Tibial nerve (tissue), 4 donors: Measurements from ENCODE around the gene ZNRD2. TPM values are rescaled to one million over a fixed set of nuclear protein-coding genes. Genes with fewer than 3 reads are reported as not detected.
A peak's percentile ranks its signal among the peaks of the same experiment; 100 is the strongest.

Experiments
- DNase-seq, 2 donors: peaks; one replicate each; pipeline ENCODE4 v3.0.0-alpha.2; 2019; ENCODE audit warnings: low spot score in 2 of 2
- H3K27ac ChIP-seq, 4 donors: fragments of 200-600 bp; sonication (generic) in 3 of 4; one replicate each; pipeline ENCODE4 v1.5.1; 2017 to 2019; ENCODE audit warnings: mild to moderate bottlenecking in 1 of 4
- H3K27me3 ChIP-seq, 2 donors: fragments of 200-600 bp; sonication (generic) in 1 of 2; one replicate each; pipeline versions ENCODE4 v1.5.1 to v1.6.0; 2017 to 2019
- H3K36me3 ChIP-seq, 3 donors: fragments of 200-600 bp; sonication (generic); one replicate each; pipeline ENCODE4 v1.5.1; 2018 to 2019
- H3K4me1 ChIP-seq, 4 donors: fragments of 200-600 bp; sonication (generic) in 3 of 4; one replicate each; pipeline ENCODE4 v1.5.1; 2017 to 2019
- H3K4me3 ChIP-seq, 4 donors: fragments of 200-600 bp; sonication (generic) in 3 of 4; one replicate each; pipeline ENCODE4 v1.5.1; 2017 to 2019; ENCODE audit warnings: mild to moderate bottlenecking in 1 of 4, moderate library complexity in 1 of 4
- H3K9me3 ChIP-seq, 4 donors: fragments of 200-600 bp; sonication (generic) in 3 of 4; one replicate each; pipeline ENCODE4 v1.5.1; 2017 to 2019
- CTCF ChIP-seq, 5 experiments: fragments of 200-600 bp in 3 of 5; fragments of 450-650 bp in 2 of 5; sonication (generic) in 3 of 5; IDR thresholded peaks; one replicate each; pipeline ENCODE4 v1.5.1; 2016 to 2019; ENCODE audit warnings: antibody characterized with exemption in 5 of 5, mild to moderate bottlenecking in 3 of 5, moderate library complexity in 2 of 5
- EP300 ChIP-seq, 2 donors: sonication (generic); formaldehyde crosslinking; IDR thresholded peaks; one replicate each; pipeline ENCODE4 v1.6.1; 2017; ENCODE audit warnings: antibody characterized with exemption in 2 of 2, mild to moderate bottlenecking in 1 of 2
- POLR2A ChIP-seq, 2 donors: fragments of 450-650 bp; IDR thresholded peaks; one replicate each; pipeline ENCODE4 v1.6.1; 2017; ENCODE audit warnings: antibody characterized with exemption in 2 of 2, mild to moderate bottlenecking in 2 of 2, moderate library complexity in 2 of 2
- WGBS, 2 donors: methylation state at CpG; one replicate each; pipeline ENCODE4 v1.1.5; 2018; 5-methylcytosine and 5-hydroxymethylcytosine counted together
- total RNA-seq, 4 donors: library from RNA; depleted of rRNA; stranded (reverse); fragments of >200 nt; gene quantifications; one replicate each; pipeline ENCODE4 v1.1.0, GENCODE V29; 2016

Gene ZNRD2
- total RNA-seq, 4 donors from 2014 or later: 49.6 to 70.8 (median 56.5) TPM

GRCh38 chr11:65524741-65525545, 45.3 kb upstream of the ZNRD2 start, which contains the start of gene SCYL1:
TSS of gene SCYL1 (plus strand) at chr11:65525083. CDS start at chr11:65525154, 71 bp downstream.
- H3K9me3 ChIP-seq: no peaks in the 10 kb centered on the region
- H3K27ac ChIP-seq: peak within 1 kb of the TSS; percentile 94 to 97 (median 95)
- WGBS, 2 donors: 0 to 1% methylated on average over 6 to 37 of the region's 82 CpGs
- no peaks in the 10 kb centered on the region for H3K27me3 ChIP-seq
- H3K4me3 ChIP-seq: peak within 1 kb of the TSS; percentile 75 to 99 (median 95)
- H3K4me1 ChIP-seq: peaks cover 0 to 53% (median 26%) of the 10 kb centered on the region in 4 donors
- H3K36me3 ChIP-seq: peaks cover 0 to 30% (median 0%) of the 10 kb centered on the region in 3 donors
- peak; percentile 68 to 74 for DNase-seq
- TF ChIP-seq POLR2A (IDR thresholded peaks at IDR 0.05) (peak; percentile 38 to 80), EP300 (IDR thresholded peaks at IDR 0.05) (peak in 1 of 2 donors; percentile 82), CTCF (IDR thresholded peaks at IDR 0.05) (peak in 2 of 5 experiments; percentile 34 to 35)

- WGBS, 2 donors: 40 to 49% methylated on average over 26 to 31 of the region's 31 CpGs
- H3K36me3 ChIP-seq: peaks cover 0 to 39% (median 6%) of the 10 kb centered on the region in 3 donors
- DNase-seq: no peak
- peak overlapping the region; percentile 94 to 97 (median 95) for H3K27ac ChIP-seq
- H3K27me3 ChIP-seq: no peaks in the 10 kb centered on the region
- no peak for TF ChIP-seq POLR2A (IDR thresholded peaks at IDR 0.05)
- TF ChIP-seq EP300 (IDR thresholded peaks at IDR 0.05): no peak
- TF ChIP-seq CTCF (IDR thresholded peaks at IDR 0.05): no peak
- H3K4me1 ChIP-seq: peaks cover 0 to 62% (median 28%) of the 10 kb centered on the region in 4 donors
- H3K4me3 ChIP-seq: peak overlapping the region; percentile 75 to 99 (median 95)
- no peaks in the 10 kb centered on the region for H3K9me3 ChIP-seq
Observed at GRCh38 chr11:65525546-65526480, 44.5 kb upstream of the ZNRD2 start.

GRCh38 chr11:65526744-65527143, 43.5 kb upstream of the ZNRD2 start:
- peak overlapping the region in 2 of 4 donors; percentile 94 to 97 for H3K27ac ChIP-seq

GRCh38 chr11:65528819-65529350, 41.4 kb upstream of the ZNRD2 start:
- Histone ChIP-seq H3K4me3 (no peak overlapping the region), H3K9me3 (no peaks in the 10 kb centered on the region), H3K27me3 (no peaks in the 10 kb centered on the region), H3K4me1 (peaks cover 0 to 56% (median 27%) of the 10 kb centered on the region in 4 donors), H3K36me3 (peaks cover 0 to 70% (median 22%) of the 10 kb centered on the region in 3 donors), H3K27ac (peak overlapping the region; percentile 32 to 87 (median 58))
- TF ChIP-seq POLR2A (IDR thresholded peaks at IDR 0.05) (no peak), EP300 (IDR thresholded peaks at IDR 0.05) (no peak), CTCF (IDR thresholded peaks at IDR 0.05) (no peak)
- DNase-seq: no peak
- 38 to 67% methylated on average over 12 of the region's 12 CpGs for WGBS, 2 donors

More at GRCh38 chr11:65526744-65527143, 43.5 kb upstream of the ZNRD2 start:
- no peaks in the 10 kb centered on the region for H3K27me3 ChIP-seq
- peaks cover 0 to 48% (median 16%) of the 10 kb centered on the region in 3 donors for H3K36me3 ChIP-seq
- no peaks in the 10 kb centered on the region for H3K9me3 ChIP-seq
- no peak overlapping the region for H3K4me3 ChIP-seq
- H3K4me1 ChIP-seq: peaks cover 0 to 64% (median 28%) of the 10 kb centered on the region in 4 donors
- TF ChIP-seq POLR2A (IDR thresholded peaks at IDR 0.05) (no peak), CTCF (IDR thresholded peaks at IDR 0.05) (no peak), EP300 (IDR thresholded peaks at IDR 0.05) (no peak)
- DNase-seq: no peak
- WGBS, 2 donors: 87 to 93% methylated on average over 8 of the region's 8 CpGs
